B cell (primary cell): ENCODE measurements around the gene MAPKBP1. TPM values are rescaled to one million over a fixed set of nuclear protein-coding genes. Genes with fewer than 3 reads are reported as not detected.

ENCODE experiments used
- ATAC-seq: fragments of 200-7000 bp; cut with Tn5 transposase; one replicate; pipeline ENCODE4 v1.10.0; 2021; ENCODE audit warnings: low read depth, mild to moderate bottlenecking, moderate number of reproducible peaks, moderate library complexity
- CTCF ChIA-PET: fragments of 350-600 bp; sonication (Branson Sonifier 250); formaldehyde crosslinking; loops from one replicate; lab custom pipeline; 2021; ENCODE audit warnings: antibody characterized with exemption, inconsistent platforms; lab: Charles Lee
- POLR2A ChIA-PET: fragments of 350-600 bp; sonication (Branson Sonifier 250); formaldehyde crosslinking; loops from one replicate; lab custom pipeline; 2021; ENCODE audit warnings: antibody characterized with exemption; lab: Charles Lee
- DNase-seq: peaks from one replicate; pipeline ENCODE4 v3.0.0; 2013
- H2AFZ ChIP-seq: 2 replicates; pipeline ENCODE4 v1.6.1; 2012; ENCODE audit warnings: mild to moderate bottlenecking, low read depth, low read length; ENCODE audit not compliant: insufficient read depth, poor library complexity, severe bottlenecking
- H3K27ac ChIP-seq, 2 donors: 1 replicate in 1 of 2; 2 replicates in 1 of 2; pipeline ENCODE4 v1.5.1; 2012 to 2013; ENCODE audit warnings: low read length in 2 of 2, mild to moderate bottlenecking in 2 of 2, moderate library complexity in 1 of 2
- H3K27me3 ChIP-seq, 4 experiments: fragments of 200-600 bp in 1 of 4; sonication (generic) in 1 of 4; replicated peaks in 1 of 4; 1 replicate in 2 of 4; 2 replicates in 2 of 4; pipeline versions ENCODE4 v1.6.1 to v1.7.0; 2013 to 2016; ENCODE audit warnings: low read length in 3 of 4, mild to moderate bottlenecking in 2 of 4, mixed read lengths in 1 of 4, moderate library complexity in 1 of 4; ENCODE audit not compliant: insufficient read depth in 4 of 4, control insufficient read depth in 3 of 4; ENCODE audit errors: control extremely low read depth in 1 of 4
- H3K36me3 ChIP-seq, 2 experiments: replicated peaks in 1 of 2; 1 replicate in 1 of 2; 2 replicates in 1 of 2; pipeline versions ENCODE4 v1.6.1 to v1.7.1; 2013; ENCODE audit warnings: low read length in 1 of 2; ENCODE audit not compliant: insufficient read depth in 2 of 2, control insufficient read depth in 1 of 2; ENCODE audit errors: control extremely low read depth in 1 of 2, extremely low read depth in 1 of 2
- H3K4me1 ChIP-seq, 2 donors: fragments of 200-600 bp in 1 of 2; sonication (generic) in 1 of 2; 1 replicate in 1 of 2; 2 replicates in 1 of 2; pipeline versions ENCODE4 v1.5.1 to v1.6.1; 2013 to 2017; ENCODE audit warnings: low read length in 2 of 2; ENCODE audit not compliant: control insufficient read depth in 2 of 2, insufficient read depth in 2 of 2
- H3K4me2 ChIP-seq: replicated peaks from 2 replicates; pipeline ENCODE3; 2012; ENCODE audit warnings: mild to moderate bottlenecking, low read depth, low read length; ENCODE audit not compliant: poor library complexity, severe bottlenecking
- H3K4me3 ChIP-seq, 5 experiments: fragments of 200-600 bp in 1 of 5; sonication (generic) in 1 of 5; 1 replicate in 3 of 5; 2 replicates in 2 of 5; pipeline versions ENCODE4 v1.5.1 to v1.7.0; 2011 to 2016; ENCODE audit warnings: low read length in 4 of 5, mild to moderate bottlenecking in 4 of 5, low read depth in 2 of 5, control low read depth in 1 of 5, moderate library complexity in 1 of 5; ENCODE audit not compliant: insufficient read depth in 1 of 5; ENCODE audit errors: control extremely low read depth in 1 of 5, extremely low read depth in 1 of 5
- H3K79me2 ChIP-seq: fragments of 200-600 bp; sonication (generic); one replicate; pipeline ENCODE4 v1.6.0; 2016; ENCODE audit warnings: low read length; ENCODE audit not compliant: control insufficient read depth, insufficient read depth
- H3K9ac ChIP-seq: fragments of 200-600 bp; sonication (generic); 2 replicates; pipeline ENCODE4 v1.6.1; 2017; ENCODE audit warnings: mild to moderate bottlenecking, low read length, moderate library complexity
- H3K9me3 ChIP-seq, 3 donors: one replicate each; pipeline versions ENCODE4 v1.6.1 to v1.7.1; 2013; ENCODE audit warnings: low read length in 2 of 3; ENCODE audit not compliant: control insufficient read depth in 2 of 3, insufficient read depth in 1 of 3; ENCODE audit errors: control extremely low read depth in 1 of 3
- H4K20me1 ChIP-seq: 2 replicates; pipeline ENCODE4 v1.6.0; 2012; ENCODE audit warnings: mild to moderate bottlenecking, low read length; ENCODE audit not compliant: insufficient read depth, control insufficient read depth, poor library complexity, severe bottlenecking
- H3K27ac Mint-ChIP-seq: one replicate; pipeline ENCODE4 v1.8.0; 2021; ENCODE audit warnings: mixed read lengths
- H3K27me3 Mint-ChIP-seq: one replicate; pipeline ENCODE4 v1.8.0; 2021; ENCODE audit warnings: mixed read lengths
- H3K4me1 Mint-ChIP-seq: one replicate; pipeline ENCODE4 v1.8.0; 2021; ENCODE audit warnings: mixed read lengths
- H3K4me3 Mint-ChIP-seq: one replicate; pipeline ENCODE4 v1.8.0; 2021; ENCODE audit warnings: mixed read lengths
- H3K9me3 Mint-ChIP-seq: one replicate; pipeline ENCODE4 v1.8.0; 2022; ENCODE audit warnings: mixed read lengths; ENCODE audit not compliant: insufficient read depth
- EZH2 ChIP-seq: IDR thresholded peaks from 2 replicates; pipeline ENCODE4 v1.6.1; 2012; ENCODE audit warnings: borderline replicate concordance, low read depth, mild to moderate bottlenecking, moderate library complexity, low read length; ENCODE audit not compliant: insufficient read depth, poor library complexity, severe bottlenecking
- WGBS: methylation state at CpG from one replicate; pipeline ENCODE4 v1.1.5; 2013; ENCODE audit warnings: missing lambda C conversion rate; ENCODE audit not compliant: insufficient coverage; 5-methylcytosine and 5-hydroxymethylcytosine counted together
- intact Hi-C: fragments of 100-400 bp; cut with micrococcal nuclease; formaldehyde crosslinking; loops from one replicate; pipeline ENCODE4 v1.10.0; 2022
- polyA plus RNA-seq: library from polyadenylated mRNA; depleted of rRNA; stranded (reverse); fragments of >200 nt; gene quantifications from 2 replicates; pipeline ENCODE4 v1.2.3, GENCODE V29; 2012
- total RNA-seq, 2 donors: library from RNA; stranded (reverse); fragments of 120-200 nt in 1 of 2; gene quantifications; 1 replicate in 1 of 2; 2 replicates in 1 of 2; pipeline versions ENCODE4 v1.2.3 to v1.2.4, GENCODE V29; 2013 to 2022

The MAPKBP1 gene
- total and polyA plus RNA-seq, 2 donors (not counting 1 experiment from before 2014, with no cell fraction given) = 14.1 to 59.2 TPM

- CTCF ChIA-PET = interaction anchor here (1.7 to 15.7 kb wide), 2 partner anchors 29 to 201 kb away, joined by 3 to 716 read pairs; partner anchors contain the start of gene MAPKBP1
- no peaks in the 10 kb centered on the region for H3K79me2 ChIP-seq
- no peaks in the 10 kb centered on the region for H3K9me3 ChIP-seq
- no peak overlapping the region for H3K27ac ChIP-seq
- intact Hi-C loops = no loop called here
- H3K27me3 Mint-ChIP-seq = no peaks in the 10 kb centered on the region
- H3K27ac Mint-ChIP-seq = no peak overlapping the region
- H3K4me1 ChIP-seq = peaks cover 0 to 1% of the 10 kb centered on the region in 2 donors
- no peaks in the 10 kb centered on the region for H3K9me3 Mint-ChIP-seq
- no peaks in the 10 kb centered on the region for H3K27me3 ChIP-seq
- no peak for TF ChIP-seq EZH2
- no peaks in the 10 kb centered on the region for H4K20me1 ChIP-seq
- H3K4me2 ChIP-seq = no peak overlapping the region
- H3K4me1 Mint-ChIP-seq = no peaks in the 10 kb centered on the region
- H3K4me3 Mint-ChIP-seq = no peak overlapping the region
- no peak overlapping the region for H3K9ac ChIP-seq
- WGBS = 100% methylated on average over 2 of the region's 2 CpGs
- no peak overlapping the region for H2AFZ ChIP-seq
- H3K36me3 ChIP-seq = peaks cover 0 to 15% of the 10 kb centered on the region in 2 experiments
- no peak for ATAC-seq
- POLR2A ChIA-PET = no interaction called here
- no peak for DNase-seq
- H3K4me3 ChIP-seq = no peak overlapping the region
These were observed 30.1 kb downstream of the MAPKBP1 start for GRCh38 chr15:41804361-41804760.

DNA sequence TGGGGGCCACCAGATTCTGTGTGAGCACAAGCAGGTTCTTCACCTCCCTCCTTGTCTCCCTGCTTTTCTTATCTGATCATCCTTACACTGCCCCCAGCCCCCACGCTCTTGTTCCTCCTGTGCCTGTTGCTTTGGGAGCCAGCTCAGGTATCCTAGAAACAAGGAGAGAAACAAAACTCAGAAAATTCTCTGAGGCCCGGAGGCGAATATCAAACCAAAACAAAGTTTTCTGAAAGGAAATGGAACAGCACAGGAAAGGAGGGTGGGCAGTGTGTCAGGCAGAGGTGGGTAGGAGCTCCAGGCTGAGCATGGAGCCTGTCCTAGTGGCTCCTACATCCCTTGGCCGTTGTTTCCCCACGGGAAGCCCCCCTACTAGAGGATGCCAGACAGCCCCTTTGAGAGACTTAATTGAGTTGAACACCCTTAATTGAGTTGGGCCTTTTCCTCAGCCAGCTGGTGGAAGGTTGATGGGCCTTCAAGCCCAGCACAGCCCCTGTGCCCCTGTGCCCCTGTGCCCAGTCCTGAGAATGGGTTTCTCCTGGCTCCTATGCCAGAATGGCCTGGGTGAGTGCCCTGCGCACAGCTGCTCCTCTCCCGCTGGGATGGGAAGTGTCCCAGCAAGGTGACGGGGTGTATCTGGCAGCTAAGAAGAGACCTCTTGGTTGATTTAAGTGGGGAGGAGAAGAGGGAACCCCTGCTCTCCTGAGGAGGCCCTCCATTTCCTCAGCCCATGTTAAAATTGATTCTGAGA is 30.8 kb downstream of the MAPKBP1 start:
- DNase-seq (no peak), ATAC-seq (no peak)
- CTCF ChIA-PET = interaction anchor here (1.7 to 15.7 kb wide), 2 partner anchors 29 to 202 kb away, joined by 3 to 716 read pairs; partner anchors contain the start of gene MAPKBP1
- Histone ChIP-seq H3K9me3 (no peaks in the 10 kb centered on the region), H3K36me3 (peaks cover 0 to 10% of the 10 kb centered on the region in 2 experiments), H3K4me1 (peaks cover 5 to 8% of the 10 kb centered on the region in 2 donors), H3K9ac (no peak overlapping the region), H3K27ac (no peak overlapping the region), H3K4me3 (no peak overlapping the region), H4K20me1 (no peaks in the 10 kb centered on the region), H3K27me3 (no peaks in the 10 kb centered on the region), H3K79me2 (no peaks in the 10 kb centered on the region), H2AFZ (no peak overlapping the region), H3K4me2 (no peak overlapping the region)
- no peak overlapping the region for H3K4me3 Mint-ChIP-seq
- POLR2A ChIA-PET = no interaction called here
- peaks cover 4% of the 10 kb centered on the region for H3K4me1 Mint-ChIP-seq
- TF ChIP-seq EZH2 = no peak
- WGBS = 80% methylated on average over 5 of the region's 8 CpGs
- intact Hi-C loops = no loop called here
- no peak overlapping the region for H3K27ac Mint-ChIP-seq
- H3K9me3 Mint-ChIP-seq = no peaks in the 10 kb centered on the region
- H3K27me3 Mint-ChIP-seq = no peaks in the 10 kb centered on the region
